BJ (cell line): ENCODE data around the gene MBNL3. TPM values are rescaled to one million over a fixed set of nuclear protein-coding genes. Genes with fewer than 3 reads are reported as not detected.

Experiments used
- CTCF ChIA-PET: fragments of 350-600 bp; formaldehyde crosslinking; extraction: SDS; loops from one replicate; lab custom pipeline; 2021; ENCODE audit warnings: antibody characterized with exemption, inconsistent platforms; lab: Yijun Ruan, JAX
- POLR2A ChIA-PET: fragments of 300-600 bp; sonication (Branson Sonifier 250); formaldehyde crosslinking; extraction: SDS; loops from one replicate; lab custom pipeline; 2021; ENCODE audit warnings: antibody characterized with exemption; lab: Charles Lee
- DNase-seq: peaks from one replicate; pipeline ENCODE4 v3.0.0-alpha.2; 2011; ENCODE audit warnings: low read depth
- H3K27me3 ChIP-seq: 2 replicates; pipeline ENCODE4 v1.6.0; 2011; ENCODE audit warnings: low read length; ENCODE audit not compliant: control insufficient read depth, insufficient read depth
- H3K36me3 ChIP-seq: 2 replicates; pipeline ENCODE4 v1.5.1; 2011; ENCODE audit warnings: low read length; ENCODE audit not compliant: control insufficient read depth, insufficient read depth
- H3K4me3 ChIP-seq: 2 replicates; pipeline ENCODE4 v1.5.1; 2011; ENCODE audit warnings: low read depth, mild to moderate bottlenecking, control low read depth, low read length
- CTCF ChIP-seq: IDR thresholded peaks from 2 replicates; pipeline ENCODE4 v1.5.1; 2011; ENCODE audit warnings: low read depth, mild to moderate bottlenecking, control low read depth, inconsistent platforms, low read length, moderate library complexity; ENCODE audit not compliant: insufficient read depth
- polyA plus RNA-seq: library from polyadenylated mRNA; depleted of rRNA; stranded (reverse); fragments of >200 nt; gene quantifications from 2 replicates; pipeline ENCODE4 v1.2.3, GENCODE V29; 2011

Gene MBNL3
- polyA plus RNA-seq, 1 experiment = 1.3 TPM

- TF ChIP-seq CTCF = no peak
- ChIA-PET POLR2A (no interaction called here), CTCF (no interaction called here)
- H3K4me3 ChIP-seq = no peak overlapping the region
- no peaks in the 10 kb centered on the region for H3K27me3 ChIP-seq
- no peaks in the 10 kb centered on the region for H3K36me3 ChIP-seq
- DNase-seq = no peak
These were observed 121.5 kb downstream of the MBNL3 start for GRCh38 chrX:132367314-132367713.

GRCh38 chrX:132365490-132365889 is 123.3 kb downstream of the MBNL3 start:
- no peak for TF ChIP-seq CTCF
- Histone ChIP-seq H3K27me3 (no peaks in the 10 kb centered on the region), H3K36me3 (no peaks in the 10 kb centered on the region), H3K4me3 (no peak overlapping the region)
- no peak for DNase-seq
- POLR2A ChIA-PET = no interaction called here
- CTCF ChIA-PET = no interaction called here

GRCh38 chrX:132364313-132364712 is 124.5 kb downstream of the MBNL3 start:
- TF ChIP-seq CTCF = no peak
- H3K36me3 ChIP-seq = no peaks in the 10 kb centered on the region
- H3K27me3 ChIP-seq = no peaks in the 10 kb centered on the region
- no peak overlapping the region for H3K4me3 ChIP-seq
- CTCF ChIA-PET = no interaction called here
- POLR2A ChIA-PET = no interaction called here
- DNase-seq = no peak

GRCh38 chrX:132353430-132353829 is 135.4 kb downstream of the MBNL3 start:
- ChIA-PET CTCF (no interaction called here), POLR2A (no interaction called here)
- H3K27me3 ChIP-seq = no peaks in the 10 kb centered on the region
- DNase-seq = no peak
- no peak overlapping the region for H3K4me3 ChIP-seq
- no peaks in the 10 kb centered on the region for H3K36me3 ChIP-seq
- no peak for TF ChIP-seq CTCF

- ChIA-PET CTCF (interaction anchor here (1.1 kb wide), 1 partner anchor 24 kb away, joined by 4 read pairs; no protein-coding TSS in a partner anchor), POLR2A (no interaction called here)
- no peak for TF ChIP-seq CTCF
- H3K36me3 ChIP-seq = no peaks in the 10 kb centered on the region
- no peaks in the 10 kb centered on the region for H3K27me3 ChIP-seq
- DNase-seq = no peak
- H3K4me3 ChIP-seq = no peak overlapping the region
These were observed 152.7 kb downstream of the MBNL3 start for GRCh38 chrX:132336172-132336571.
